Activated CD4-positive, CD25-positive, alpha-beta regulatory T cell treated with anti-CD3 and anti-CD28 coated beads, Interleukin-2, amount 50 U/mL, for 16 hours (primary cell): Measurements from ENCODE around the gene BTBD16.

ENCODE experiments used
- DNase-seq: peaks from one replicate; pipeline ENCODE4 v3.0.0-alpha.2; 2020; ENCODE audit warnings: low read depth, low spot score

Gene BTBD16

GRCh38 chr10:122311716-122312115 is 40.6 kb downstream of the BTBD16 start:
- DNase-seq = no peak

GRCh38 chr10:122316224-122316884 is 45.3 kb downstream of the BTBD16 start:
- no peak for DNase-seq

GRCh38 chr10:122321960-122322359 is 50.9 kb downstream of the BTBD16 start:
- no peak for DNase-seq

GRCh38 chr10:122323189-122323588 is 52.1 kb downstream of the BTBD16 start:
- DNase-seq = no peak

- DNase-seq = no peak
Measured at GRCh38 chr10:122323941-122324675, 53.0 kb downstream of the BTBD16 start.

GRCh38 chr10:122325235-122325634 is 54.1 kb downstream of the BTBD16 start:
- no peak for DNase-seq

GRCh38 chr10:122326385-122326784 is 55.3 kb downstream of the BTBD16 start:
- no peak for DNase-seq

- DNase-seq = no peak
Measured at GRCh38 chr10:122326806-122327205, 55.7 kb downstream of the BTBD16 start.

- no peak for DNase-seq
Measured at GRCh38 chr10:122327237-122328206, 56.4 kb downstream of the BTBD16 start.

- no peak for DNase-seq
Measured at GRCh38 chr10:122328676-122329075, 57.6 kb downstream of the BTBD16 start.

- DNase-seq = no peak
Measured at GRCh38 chr10:122329416-122329815, 58.3 kb downstream of the BTBD16 start.

GRCh38 chr10:122331100-122331499 is 60.0 kb downstream of the BTBD16 start:
- no peak for DNase-seq

GRCh38 chr10:122331615-122332446 is 60.7 kb downstream of the BTBD16 start:
- no peak for DNase-seq

- DNase-seq = no peak
Measured at GRCh38 chr10:122333037-122333436, 61.9 kb downstream of the BTBD16 start.

- DNase-seq = no peak
Measured at GRCh38 chr10:122336332-122336731, 65.2 kb downstream of the BTBD16 start.

- no peak for DNase-seq
Measured at GRCh38 chr10:122336961-122337360, 65.9 kb downstream of the BTBD16 start.

GRCh38 chr10:122338609-122339441 is 67.7 kb downstream of the BTBD16 start:
- no peak for DNase-seq

GRCh38 chr10:122341141-122341810 is 70.2 kb downstream of the BTBD16 start:
- no peak for DNase-seq

- peak; percentile 47 for DNase-seq
Measured at GRCh38 chr10:122342293-122343134, 71.4 kb downstream of the BTBD16 start.
